GM12874 (cell line): ENCODE measurements around the gene RASSF4.

Experiments
- TF ChIP-seq, protein P1 (sequence below): IDR thresholded peaks from 2 replicates; pipeline ENCODE4 v1.5.1; 2011; ENCODE audit warnings: low read depth, mild to moderate bottlenecking, control low read depth, low read length, moderate library complexity; ENCODE audit not compliant: insufficient read depth

The RASSF4 gene

DNA sequence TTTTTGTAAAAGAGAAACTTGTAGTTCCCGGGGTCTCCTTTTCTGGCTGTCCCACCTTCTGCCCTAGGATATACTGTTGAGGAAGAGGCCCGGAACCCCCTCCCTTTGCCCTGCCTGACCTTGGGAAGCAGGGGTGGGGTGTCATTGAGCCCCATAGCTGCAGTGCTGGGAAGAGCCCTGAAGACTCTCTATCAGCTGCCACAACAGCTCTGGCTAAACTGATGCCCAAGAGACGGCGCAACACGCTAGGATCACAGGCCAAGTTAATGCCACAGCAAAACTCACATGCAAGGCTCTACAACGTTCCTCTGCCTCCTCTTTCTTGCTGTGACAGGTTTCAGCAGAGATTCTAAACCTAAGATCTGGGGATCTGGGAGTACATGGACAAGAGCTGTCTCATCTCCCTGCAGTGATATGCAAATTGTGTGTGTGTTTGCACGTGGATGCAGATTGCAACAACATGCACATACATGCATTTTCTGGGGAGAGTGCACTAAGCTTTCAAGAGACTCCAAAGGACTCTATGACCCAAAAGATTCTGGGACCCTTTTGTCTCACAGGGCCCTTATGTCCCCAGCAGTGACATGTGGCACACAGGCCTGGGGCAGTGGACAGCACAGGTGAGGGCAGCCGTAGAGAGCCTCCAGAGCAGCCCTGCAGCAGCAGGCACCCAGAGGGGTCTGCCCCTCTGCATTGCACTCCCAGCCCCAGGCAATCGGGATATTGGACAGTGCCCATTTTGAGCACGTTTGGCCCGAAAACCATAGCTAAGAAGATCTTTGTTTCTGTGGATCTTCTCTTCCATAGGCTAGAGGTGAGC, 2.5 kb downstream of the RASSF4 start:
- TF ChIP-seq, protein P1, sequence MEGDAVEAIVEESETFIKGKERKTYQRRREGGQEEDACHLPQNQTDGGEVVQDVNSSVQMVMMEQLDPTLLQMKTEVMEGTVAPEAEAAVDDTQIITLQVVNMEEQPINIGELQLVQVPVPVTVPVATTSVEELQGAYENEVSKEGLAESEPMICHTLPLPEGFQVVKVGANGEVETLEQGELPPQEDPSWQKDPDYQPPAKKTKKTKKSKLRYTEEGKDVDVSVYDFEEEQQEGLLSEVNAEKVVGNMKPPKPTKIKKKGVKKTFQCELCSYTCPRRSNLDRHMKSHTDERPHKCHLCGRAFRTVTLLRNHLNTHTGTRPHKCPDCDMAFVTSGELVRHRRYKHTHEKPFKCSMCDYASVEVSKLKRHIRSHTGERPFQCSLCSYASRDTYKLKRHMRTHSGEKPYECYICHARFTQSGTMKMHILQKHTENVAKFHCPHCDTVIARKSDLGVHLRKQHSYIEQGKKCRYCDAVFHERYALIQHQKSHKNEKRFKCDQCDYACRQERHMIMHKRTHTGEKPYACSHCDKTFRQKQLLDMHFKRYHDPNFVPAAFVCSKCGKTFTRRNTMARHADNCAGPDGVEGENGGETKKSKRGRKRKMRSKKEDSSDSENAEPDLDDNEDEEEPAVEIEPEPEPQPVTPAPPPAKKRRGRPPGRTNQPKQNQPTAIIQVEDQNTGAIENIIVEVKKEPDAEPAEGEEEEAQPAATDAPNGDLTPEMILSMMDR, result no peak

DNA sequence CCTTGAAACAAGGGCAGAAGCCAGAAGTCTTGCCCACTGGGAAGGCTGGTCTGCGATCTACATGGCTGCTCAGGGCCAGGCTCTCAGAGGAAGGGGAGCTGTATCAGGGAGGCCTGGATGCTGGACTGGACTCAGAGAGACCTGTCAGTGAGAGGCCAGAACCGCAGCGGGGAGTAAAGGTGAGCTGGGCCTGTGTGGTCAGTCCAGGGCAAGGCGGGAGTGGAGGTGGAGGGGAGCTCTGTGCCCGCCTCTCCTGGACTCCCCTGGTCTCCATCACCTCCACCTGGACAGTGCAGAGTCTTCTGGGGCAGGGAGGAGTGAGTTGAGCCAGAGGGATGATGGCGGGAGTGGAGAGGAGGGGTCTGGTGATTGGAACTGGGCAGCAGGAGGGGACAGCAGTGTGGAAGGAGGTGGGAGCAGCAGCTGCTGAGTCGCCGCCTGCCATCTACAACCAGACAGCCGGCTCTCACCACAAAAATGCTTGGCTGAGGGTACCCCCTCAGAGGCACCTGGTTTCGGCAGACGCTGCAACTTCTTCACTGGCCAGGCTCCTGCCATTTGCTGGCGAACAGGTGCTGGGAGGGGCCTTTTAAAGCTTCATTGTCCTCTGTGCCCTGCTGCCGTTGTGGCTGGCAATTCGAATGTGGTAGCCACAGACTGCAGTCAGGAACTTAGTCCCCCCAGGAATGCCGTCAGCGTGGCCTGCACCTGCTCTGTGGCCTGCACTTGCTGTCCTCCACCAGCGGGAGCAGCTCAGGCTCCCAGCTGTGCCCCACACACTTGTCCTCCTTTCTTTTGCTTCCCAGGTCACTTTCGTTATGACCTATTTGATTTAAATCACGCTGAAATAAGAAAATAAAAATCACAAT, 3.5 kb downstream of the RASSF4 start:
- TF ChIP-seq, protein P1, result peak; percentile 40; the same call in 1 of the 2 replicates

DNA sequence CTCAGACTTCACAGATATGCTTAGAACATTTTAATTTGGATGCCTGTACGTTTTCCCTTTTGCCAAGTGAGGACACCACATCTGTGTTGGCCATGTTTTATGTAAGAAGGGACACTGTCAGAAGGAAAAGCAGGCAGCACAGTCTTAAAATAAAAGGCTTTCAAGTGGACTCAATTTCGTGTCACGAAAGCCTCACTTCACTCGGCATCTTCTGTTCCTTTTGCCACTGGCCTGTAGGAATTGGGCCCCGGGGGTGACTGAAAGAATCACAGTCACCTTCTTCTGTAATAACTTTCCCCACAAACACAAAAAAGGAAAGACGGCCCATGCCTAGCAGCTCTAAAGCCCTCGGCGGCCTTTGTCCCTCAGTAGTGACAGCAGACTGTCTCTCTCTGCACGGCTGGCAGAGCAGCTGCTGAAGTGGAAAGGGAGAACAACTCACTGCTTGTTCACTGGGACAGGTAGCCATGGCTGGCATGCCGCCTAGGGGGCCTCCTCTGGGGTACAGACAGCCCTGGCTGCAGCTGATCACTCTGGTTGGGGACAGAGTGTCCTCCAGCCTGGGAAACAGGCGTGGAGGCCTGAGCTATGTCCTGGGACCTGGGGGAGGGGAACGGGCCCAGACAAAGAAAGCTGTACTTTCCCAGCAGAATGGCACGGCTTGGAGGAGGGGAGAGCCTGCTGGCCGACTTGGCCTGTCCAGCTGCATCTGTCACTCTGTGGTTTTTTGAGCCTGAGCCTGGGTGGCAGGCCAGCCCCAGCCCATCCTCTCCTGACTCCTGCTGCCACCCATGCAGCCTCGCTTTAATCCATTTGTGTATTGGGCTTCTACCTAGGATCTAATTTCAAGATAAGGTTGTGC, 4.4 kb downstream of the RASSF4 start:
- TF ChIP-seq, protein P1, result no peak

DNA sequence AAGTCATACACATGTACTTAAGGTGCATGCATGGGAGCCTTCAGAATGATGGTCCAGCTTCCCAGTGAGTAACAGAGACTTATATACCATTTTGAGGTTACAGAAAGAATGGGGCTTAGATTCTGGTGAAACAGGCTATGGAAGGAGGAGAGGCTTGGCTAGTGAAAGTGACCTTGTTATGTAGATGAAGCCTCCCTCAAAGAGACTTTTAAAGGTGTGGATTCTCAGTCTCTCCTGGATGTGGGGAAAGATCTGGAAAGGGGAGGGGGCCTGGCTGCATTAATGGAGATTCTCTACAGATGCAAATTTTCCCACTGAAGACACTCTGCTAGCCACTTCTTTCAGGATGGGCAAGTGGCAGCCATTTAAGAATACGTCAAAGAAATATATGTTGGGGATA, 5.5 kb downstream of the RASSF4 start:
- TF ChIP-seq, protein P1, result no peak

DNA sequence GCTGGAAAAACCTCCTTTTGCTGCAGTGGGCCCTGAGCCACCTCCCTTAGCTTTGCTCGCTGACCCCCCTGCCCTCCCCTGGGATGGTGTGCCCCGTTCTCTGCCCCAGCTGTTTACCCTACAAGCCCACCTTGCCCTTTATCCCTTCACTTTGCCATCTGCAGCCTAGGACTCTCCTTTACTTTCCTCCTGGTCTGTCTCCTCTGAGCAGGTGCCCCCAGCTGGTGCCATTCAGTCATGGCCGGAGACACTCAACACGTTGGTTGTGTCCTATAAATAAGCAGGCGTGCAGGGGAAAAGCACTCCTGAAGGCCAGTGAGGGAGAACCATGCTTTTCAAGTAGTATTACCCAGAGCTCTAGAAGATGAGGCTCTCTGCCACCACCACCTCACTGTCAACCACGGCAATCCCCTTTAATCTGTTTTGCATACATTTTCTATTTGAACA, 6.1 kb downstream of the RASSF4 start:
- TF ChIP-seq, protein P1, result 0 out of 2 replicates have a peak, but pooled peaks have one; percentile 11

DNA sequence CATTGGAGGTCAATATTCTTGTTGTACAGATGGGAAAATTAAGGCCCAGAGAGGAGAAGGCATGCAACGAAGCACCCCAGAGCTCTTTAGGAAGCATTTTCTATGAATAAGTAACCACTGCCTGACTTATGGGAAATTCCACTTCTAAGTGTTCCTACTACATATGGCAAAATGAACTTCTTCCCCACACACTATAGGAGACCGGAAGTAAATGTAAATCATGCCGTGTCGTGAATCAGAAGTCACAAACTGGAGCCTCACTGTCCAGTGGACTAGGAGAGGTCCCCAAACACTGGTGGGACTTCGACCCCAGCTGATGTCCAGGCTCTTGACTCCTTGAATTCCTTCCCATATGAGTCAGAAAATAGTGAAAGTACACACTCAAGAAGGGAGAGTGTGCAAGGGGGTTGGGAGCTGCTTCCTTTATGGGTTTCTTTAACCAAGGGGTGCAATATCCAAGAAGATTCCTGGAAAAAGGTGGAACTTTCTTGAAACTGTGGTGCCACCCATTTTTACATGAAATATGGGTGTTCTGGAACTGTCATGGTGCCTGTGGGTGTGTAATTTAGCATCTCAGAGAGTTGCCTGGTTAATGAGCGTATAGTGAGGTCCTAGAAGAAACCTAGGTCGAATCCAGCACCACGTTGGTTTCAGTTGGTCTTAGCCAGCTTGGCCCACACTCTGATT, 6.7 kb downstream of the RASSF4 start:
- TF ChIP-seq, protein P1, result no peak
